ENCODE data around the gene CEACAM16.

- TF ChIP-seq, protein P1, sequence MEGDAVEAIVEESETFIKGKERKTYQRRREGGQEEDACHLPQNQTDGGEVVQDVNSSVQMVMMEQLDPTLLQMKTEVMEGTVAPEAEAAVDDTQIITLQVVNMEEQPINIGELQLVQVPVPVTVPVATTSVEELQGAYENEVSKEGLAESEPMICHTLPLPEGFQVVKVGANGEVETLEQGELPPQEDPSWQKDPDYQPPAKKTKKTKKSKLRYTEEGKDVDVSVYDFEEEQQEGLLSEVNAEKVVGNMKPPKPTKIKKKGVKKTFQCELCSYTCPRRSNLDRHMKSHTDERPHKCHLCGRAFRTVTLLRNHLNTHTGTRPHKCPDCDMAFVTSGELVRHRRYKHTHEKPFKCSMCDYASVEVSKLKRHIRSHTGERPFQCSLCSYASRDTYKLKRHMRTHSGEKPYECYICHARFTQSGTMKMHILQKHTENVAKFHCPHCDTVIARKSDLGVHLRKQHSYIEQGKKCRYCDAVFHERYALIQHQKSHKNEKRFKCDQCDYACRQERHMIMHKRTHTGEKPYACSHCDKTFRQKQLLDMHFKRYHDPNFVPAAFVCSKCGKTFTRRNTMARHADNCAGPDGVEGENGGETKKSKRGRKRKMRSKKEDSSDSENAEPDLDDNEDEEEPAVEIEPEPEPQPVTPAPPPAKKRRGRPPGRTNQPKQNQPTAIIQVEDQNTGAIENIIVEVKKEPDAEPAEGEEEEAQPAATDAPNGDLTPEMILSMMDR (IDR thresholded peaks at IDR 0.05), result no peak
- no peak for TF ChIP-seq POLR2A (IDR thresholded peaks at IDR 0.05)
Measured at GRCh38 chr19:44757057-44757734, 58.2 kb downstream of the CEACAM16 start.

All from Peyer's patch (tissue), 4 donors.